ENCODE results near the gene FCGBP.

- no peak for TF ChIP-seq CTCF (conservative IDR thresholded peaks at IDR 0.05; ENCODE audit: low read depth, low read length)
- TF ChIP-seq EZH2 (IDR thresholded peaks at IDR 0.05; ENCODE audit: borderline replicate concordance, low read depth, low read length, poor library complexity, severe bottlenecking), result no peak
These were observed 6.7 kb downstream of the FCGBP start for GRCh38 chr19:39927524-39928356.

Data from A673 (cell line).